Measurements from ENCODE around the gene ROBO2. TPM values are rescaled to one million over a fixed set of nuclear protein-coding genes. Genes with fewer than 3 reads are reported as not detected.

The ROBO2 gene
- total and polyA plus RNA-seq, 10 of the 15 experiments (the other 5 are each of a cell fraction or from before 2014, with no cell fraction given), result 0.22 to 2.5 (median 0.81) TPM

DNA sequence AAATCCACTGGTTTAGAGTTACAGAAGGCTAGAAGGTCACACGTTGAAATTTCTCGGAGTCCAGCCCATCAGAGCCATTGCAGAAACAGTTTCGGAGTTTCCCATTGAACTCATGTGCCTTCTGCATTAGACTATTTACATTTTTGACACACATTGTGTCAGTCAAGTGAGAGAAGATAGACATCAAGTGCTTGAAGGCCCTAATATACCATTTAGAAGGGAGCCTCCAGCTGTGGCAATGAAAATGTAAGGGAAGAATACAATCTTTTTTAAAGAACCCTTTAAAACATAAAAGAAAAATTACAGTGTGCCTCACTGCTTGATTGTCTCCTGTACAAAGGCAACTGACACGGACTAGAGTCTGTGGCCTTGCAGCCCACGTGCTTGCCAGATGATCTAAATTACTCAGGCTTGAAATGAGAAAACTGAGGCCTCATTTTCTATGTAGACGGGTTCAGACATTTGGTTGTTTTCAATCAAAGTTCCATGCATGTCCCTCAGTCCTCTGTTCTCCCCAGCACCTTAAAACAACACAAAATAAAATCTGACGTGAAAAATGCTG, 650.5 kb downstream of the ROBO2 start (continued):
- TF ChIP-seq, protein P1, sequence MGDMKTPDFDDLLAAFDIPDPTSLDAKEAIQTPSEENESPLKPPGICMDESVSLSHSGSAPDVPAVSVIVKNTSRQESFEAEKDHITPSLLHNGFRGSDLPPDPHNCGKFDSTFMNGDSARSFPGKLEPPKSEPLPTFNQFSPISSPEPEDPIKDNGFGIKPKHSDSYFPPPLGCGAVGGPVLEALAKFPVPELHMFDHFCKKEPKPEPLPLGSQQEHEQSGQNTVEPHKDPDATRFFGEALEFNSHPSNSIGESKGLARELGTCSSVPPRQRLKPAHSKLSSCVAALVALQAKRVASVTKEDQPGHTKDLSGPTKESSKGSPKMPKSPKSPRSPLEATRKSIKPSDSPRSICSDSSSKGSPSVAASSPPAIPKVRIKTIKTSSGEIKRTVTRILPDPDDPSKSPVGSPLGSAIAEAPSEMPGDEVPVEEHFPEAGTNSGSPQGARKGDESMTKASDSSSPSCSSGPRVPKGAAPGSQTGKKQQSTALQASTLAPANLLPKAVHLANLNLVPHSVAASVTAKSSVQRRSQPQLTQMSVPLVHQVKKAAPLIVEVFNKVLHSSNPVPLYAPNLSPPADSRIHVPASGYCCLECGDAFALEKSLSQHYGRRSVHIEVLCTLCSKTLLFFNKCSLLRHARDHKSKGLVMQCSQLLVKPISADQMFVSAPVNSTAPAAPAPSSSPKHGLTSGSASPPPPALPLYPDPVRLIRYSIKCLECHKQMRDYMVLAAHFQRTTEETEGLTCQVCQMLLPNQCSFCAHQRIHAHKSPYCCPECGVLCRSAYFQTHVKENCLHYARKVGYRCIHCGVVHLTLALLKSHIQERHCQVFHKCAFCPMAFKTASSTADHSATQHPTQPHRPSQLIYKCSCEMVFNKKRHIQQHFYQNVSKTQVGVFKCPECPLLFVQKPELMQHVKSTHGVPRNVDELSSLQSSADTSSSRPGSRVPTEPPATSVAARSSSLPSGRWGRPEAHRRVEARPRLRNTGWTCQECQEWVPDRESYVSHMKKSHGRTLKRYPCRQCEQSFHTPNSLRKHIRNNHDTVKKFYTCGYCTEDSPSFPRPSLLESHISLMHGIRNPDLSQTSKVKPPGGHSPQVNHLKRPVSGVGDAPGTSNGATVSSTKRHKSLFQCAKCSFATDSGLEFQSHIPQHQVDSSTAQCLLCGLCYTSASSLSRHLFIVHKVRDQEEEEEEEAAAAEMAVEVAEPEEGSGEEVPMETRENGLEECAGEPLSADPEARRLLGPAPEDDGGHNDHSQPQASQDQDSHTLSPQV (IDR thresholded peaks at IDR 0.05), result no peak
- no peak for TF ChIP-seq FOS (IDR thresholded peaks at IDR 0.05; ENCODE audit: borderline replicate concordance, extremely low read depth, insufficient read length)

DNA sequence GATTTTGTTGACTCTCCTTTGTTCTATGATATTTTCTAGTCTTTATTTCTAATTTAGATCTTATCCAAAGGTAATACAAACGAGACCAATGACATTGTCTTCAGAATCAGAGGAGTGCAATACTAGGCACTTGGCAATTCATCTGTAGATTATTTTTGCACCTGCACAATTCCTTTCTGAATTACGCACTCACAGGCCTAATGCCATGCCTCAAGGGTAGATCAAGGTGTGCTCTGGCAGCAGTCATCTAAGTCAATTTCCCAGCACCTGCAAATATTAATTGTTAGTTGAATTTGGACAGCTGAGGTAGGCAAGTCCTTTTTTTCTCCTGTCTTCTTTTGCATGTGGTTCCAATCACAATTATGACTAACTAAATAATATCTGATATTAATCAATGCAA, 653.2 kb downstream of the ROBO2 start:
- ChIA-PET POLR2A (no interaction called here), CTCF (no interaction called here), SMC1A (ENCODE audit: uncharacterized antibody, unreplicated experiment) (no interaction called here), RAD21 (ENCODE audit: unreplicated experiment) (no interaction called here)
- Histone ChIP-seq H3K4me3 (no peak overlapping the region), H3K27me3 (replicated peaks in 1 of 2; ENCODE audit: control insufficient read depth in 2 of 2, insufficient read depth in 2 of 2, low read length in 1 of 2) (no peaks in the 10 kb centered on the region), H3K36me3 (ENCODE audit: control insufficient read depth in 2 of 2, insufficient read depth in 2 of 2, low read length in 1 of 2) (no peaks in the 10 kb centered on the region), H3K9ac (ENCODE audit: control insufficient read depth, insufficient read depth, low read length) (no peak overlapping the region), H3K4me1 (ENCODE audit: control insufficient read depth, insufficient read depth, low read length) (no peaks in the 10 kb centered on the region), H3K9me3 (replicated peaks; ENCODE audit: control insufficient read depth, insufficient read depth, low read length) (no peaks in the 10 kb centered on the region), H2AFZ (ENCODE audit: control insufficient read depth, low read depth, low read length) (no peak overlapping the region), H3K4me2 (ENCODE audit: control insufficient read depth, insufficient read depth) (no peak overlapping the region), H3K79me2 (ENCODE audit: control insufficient read depth, insufficient read depth, low read length) (no peaks in the 10 kb centered on the region), H4K20me1 (ENCODE audit: control insufficient read depth, insufficient read depth) (no peaks in the 10 kb centered on the region), H3K27ac (ENCODE audit: control insufficient read depth, insufficient read depth) (no peak overlapping the region)
- intact Hi-C loops (cut with micrococcal nuclease; ENCODE audit: unreplicated experiment) (no loop called here), in situ Hi-C loops (cut with MboI) (no loop called here)
- 17% methylated on average over 2 of the region's 2 CpGs for WGBS (ENCODE audit: insufficient coverage, insufficient replicate concordance, low lambda C conversion rate, missing lambda C conversion rate)
- DNase-seq (ENCODE audit: low read depth, low spot score) (no peak), FAIRE-seq (no peak), ATAC-seq (no peak)
- TF ChIP-seq, protein P2, sequence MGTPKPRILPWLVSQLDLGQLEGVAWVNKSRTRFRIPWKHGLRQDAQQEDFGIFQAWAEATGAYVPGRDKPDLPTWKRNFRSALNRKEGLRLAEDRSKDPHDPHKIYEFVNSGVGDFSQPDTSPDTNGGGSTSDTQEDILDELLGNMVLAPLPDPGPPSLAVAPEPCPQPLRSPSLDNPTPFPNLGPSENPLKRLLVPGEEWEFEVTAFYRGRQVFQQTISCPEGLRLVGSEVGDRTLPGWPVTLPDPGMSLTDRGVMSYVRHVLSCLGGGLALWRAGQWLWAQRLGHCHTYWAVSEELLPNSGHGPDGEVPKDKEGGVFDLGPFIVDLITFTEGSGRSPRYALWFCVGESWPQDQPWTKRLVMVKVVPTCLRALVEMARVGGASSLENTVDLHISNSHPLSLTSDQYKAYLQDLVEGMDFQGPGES (IDR thresholded peaks at IDR 0.05), result no peak
- no peak for TF ChIP-seq CBX5 (IDR thresholded peaks at IDR 0.05; ENCODE audit: low read depth)
- TF ChIP-seq, protein P3, sequence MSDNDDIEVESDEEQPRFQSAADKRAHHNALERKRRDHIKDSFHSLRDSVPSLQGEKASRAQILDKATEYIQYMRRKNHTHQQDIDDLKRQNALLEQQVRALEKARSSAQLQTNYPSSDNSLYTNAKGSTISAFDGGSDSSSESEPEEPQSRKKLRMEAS (IDR thresholded peaks at IDR 0.05; ENCODE audit: low read depth, low read length), result no peak
- TF ChIP-seq, protein P4, sequence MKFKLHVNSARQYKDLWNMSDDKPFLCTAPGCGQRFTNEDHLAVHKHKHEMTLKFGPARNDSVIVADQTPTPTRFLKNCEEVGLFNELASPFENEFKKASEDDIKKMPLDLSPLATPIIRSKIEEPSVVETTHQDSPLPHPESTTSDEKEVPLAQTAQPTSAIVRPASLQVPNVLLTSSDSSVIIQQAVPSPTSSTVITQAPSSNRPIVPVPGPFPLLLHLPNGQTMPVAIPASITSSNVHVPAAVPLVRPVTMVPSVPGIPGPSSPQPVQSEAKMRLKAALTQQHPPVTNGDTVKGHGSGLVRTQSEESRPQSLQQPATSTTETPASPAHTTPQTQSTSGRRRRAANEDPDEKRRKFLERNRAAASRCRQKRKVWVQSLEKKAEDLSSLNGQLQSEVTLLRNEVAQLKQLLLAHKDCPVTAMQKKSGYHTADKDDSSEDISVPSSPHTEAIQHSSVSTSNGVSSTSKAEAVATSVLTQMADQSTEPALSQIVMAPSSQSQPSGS (IDR thresholded peaks at IDR 0.05; ENCODE audit: low read length), result no peak
- TF ChIP-seq, protein P5, sequence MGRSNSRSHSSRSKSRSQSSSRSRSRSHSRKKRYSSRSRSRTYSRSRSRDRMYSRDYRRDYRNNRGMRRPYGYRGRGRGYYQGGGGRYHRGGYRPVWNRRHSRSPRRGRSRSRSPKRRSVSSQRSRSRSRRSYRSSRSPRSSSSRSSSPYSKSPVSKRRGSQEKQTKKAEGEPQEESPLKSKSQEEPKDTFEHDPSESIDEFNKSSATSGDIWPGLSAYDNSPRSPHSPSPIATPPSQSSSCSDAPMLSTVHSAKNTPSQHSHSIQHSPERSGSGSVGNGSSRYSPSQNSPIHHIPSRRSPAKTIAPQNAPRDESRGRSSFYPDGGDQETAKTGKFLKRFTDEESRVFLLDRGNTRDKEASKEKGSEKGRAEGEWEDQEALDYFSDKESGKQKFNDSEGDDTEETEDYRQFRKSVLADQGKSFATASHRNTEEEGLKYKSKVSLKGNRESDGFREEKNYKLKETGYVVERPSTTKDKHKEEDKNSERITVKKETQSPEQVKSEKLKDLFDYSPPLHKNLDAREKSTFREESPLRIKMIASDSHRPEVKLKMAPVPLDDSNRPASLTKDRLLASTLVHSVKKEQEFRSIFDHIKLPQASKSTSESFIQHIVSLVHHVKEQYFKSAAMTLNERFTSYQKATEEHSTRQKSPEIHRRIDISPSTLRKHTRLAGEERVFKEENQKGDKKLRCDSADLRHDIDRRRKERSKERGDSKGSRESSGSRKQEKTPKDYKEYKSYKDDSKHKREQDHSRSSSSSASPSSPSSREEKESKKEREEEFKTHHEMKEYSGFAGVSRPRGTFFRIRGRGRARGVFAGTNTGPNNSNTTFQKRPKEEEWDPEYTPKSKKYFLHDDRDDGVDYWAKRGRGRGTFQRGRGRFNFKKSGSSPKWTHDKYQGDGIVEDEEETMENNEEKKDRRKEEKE (IDR thresholded peaks at IDR 0.05), result no peak
- no peak for TF ChIP-seq CHD2 (IDR thresholded peaks at IDR 0.05; ENCODE audit: borderline replicate concordance, low read depth, low read length)
- TF ChIP-seq POLR2AphosphoS2 (IDR thresholded peaks at IDR 0.05; ENCODE audit: low read depth, low read length), result no peak
- TF ChIP-seq BHLHE40 (IDR thresholded peaks at IDR 0.05; ENCODE audit: borderline replicate concordance in 1 of 2, low read depth in 2 of 2, low read length in 1 of 2), result no peak
- no peak for TF ChIP-seq NFXL1 (IDR thresholded peaks at IDR 0.05; ENCODE audit: borderline replicate concordance)
- TF ChIP-seq PML (IDR thresholded peaks at IDR 0.05; ENCODE audit: low read length), result no peak
- BruUV-seq (replicated peaks), result no TSS peak

Measured in GM12878 (cell line).